CD14-positive monocyte (primary cell): Measurements from ENCODE around the gene TEAD1. TPM values are rescaled to one million over a fixed set of nuclear protein-coding genes. Genes with fewer than 3 reads are reported as not detected.

Experiments used
- DNase-seq, 3 donors: peaks; one replicate each; pipeline ENCODE4 v3.0.0-alpha.2; 2011 to 2022
- H2AFZ ChIP-seq: 2 replicates; pipeline ENCODE4 v1.6.0; 2012; ENCODE audit warnings: mild to moderate bottlenecking, low read depth, low read length, inconsistent platforms; ENCODE audit not compliant: insufficient read depth, poor library complexity, severe bottlenecking
- H3K27ac ChIP-seq, 2 donors: 1 replicate in 1 of 2; 2 replicates in 1 of 2; pipeline ENCODE4 v1.5.1; 2012 to 2013; ENCODE audit warnings: low read length in 2 of 2, control low read depth in 1 of 2, inconsistent platforms in 1 of 2, low read depth in 1 of 2, mild to moderate bottlenecking in 1 of 2
- H3K27me3 ChIP-seq, 2 donors: one replicate each; pipeline versions ENCODE4 v1.6.0 to v1.6.1; 2011 to 2013; ENCODE audit warnings: low read length in 2 of 2; ENCODE audit not compliant: control insufficient read depth in 2 of 2, insufficient read depth in 2 of 2
- H3K36me3 ChIP-seq, 2 donors: replicated peaks in 1 of 2; 1 replicate in 1 of 2; 2 replicates in 1 of 2; pipeline versions ENCODE4 v1.5.1 to v1.6.1; 2012 to 2013; ENCODE audit warnings: low read length in 2 of 2, control low read depth in 1 of 2, inconsistent platforms in 1 of 2, mild to moderate bottlenecking in 1 of 2; ENCODE audit not compliant: insufficient read depth in 2 of 2, control insufficient read depth in 1 of 2
- H3K4me1 ChIP-seq, 2 donors: 1 replicate in 1 of 2; 2 replicates in 1 of 2; pipeline versions ENCODE4 v1.5.1 to v1.6.1; 2012 to 2013; ENCODE audit warnings: low read length in 2 of 2, control low read depth in 1 of 2, inconsistent platforms in 1 of 2, mild to moderate bottlenecking in 1 of 2, moderate library complexity in 1 of 2; ENCODE audit not compliant: insufficient read depth in 2 of 2, control insufficient read depth in 1 of 2
- H3K4me2 ChIP-seq: replicated peaks from 2 replicates; pipeline ENCODE3; 2012; ENCODE audit warnings: low read length, moderate library complexity, mild to moderate bottlenecking; ENCODE audit not compliant: poor library complexity, severe bottlenecking; ENCODE audit errors: extremely low read depth
- H3K4me3 ChIP-seq, 3 experiments: fragments of 200-600 bp in 1 of 3; sonication (generic) in 1 of 3; replicated peaks in 1 of 3; 1 replicate in 2 of 3; 2 replicates in 1 of 3; pipeline ENCODE4 v1.5.1; 2011 to 2013; ENCODE audit warnings: low read length in 3 of 3, mild to moderate bottlenecking in 3 of 3, control low read depth in 2 of 3, low read depth in 2 of 3, inconsistent platforms in 1 of 3, moderate library complexity in 1 of 3
- H3K79me2 ChIP-seq: 2 replicates; pipeline ENCODE4 v1.6.0; 2012; ENCODE audit warnings: mild to moderate bottlenecking, control low read depth, inconsistent platforms, low read length, moderate library complexity; ENCODE audit not compliant: insufficient read depth
- H3K9ac ChIP-seq: 2 replicates; pipeline ENCODE4 v1.6.0; 2017; ENCODE audit warnings: low read length, mild to moderate bottlenecking; ENCODE audit not compliant: insufficient read depth, poor library complexity, severe bottlenecking
- H3K9me3 ChIP-seq, 2 donors: replicated peaks in 1 of 2; 1 replicate in 1 of 2; 2 replicates in 1 of 2; pipeline versions ENCODE4 v1.5.1 to v1.6.1; 2012 to 2013; ENCODE audit warnings: low read length in 2 of 2, control low read depth in 1 of 2; ENCODE audit not compliant: control insufficient read depth in 1 of 2, insufficient read depth in 1 of 2
- H4K20me1 ChIP-seq: 2 replicates; pipeline ENCODE4 v1.6.0; 2012; ENCODE audit warnings: mild to moderate bottlenecking, low read length, control low read depth, moderate library complexity; ENCODE audit not compliant: insufficient read depth
- H3K27ac Mint-ChIP-seq, 7 donors: one replicate each; pipeline ENCODE4 v1.8.0; 2020; ENCODE audit warnings: mild to moderate bottlenecking in 7 of 7, mixed read lengths in 7 of 7, moderate library complexity in 6 of 7, inconsistent platforms in 2 of 7
- H3K27me3 Mint-ChIP-seq, 3 donors: one replicate each; pipeline ENCODE4 v1.8.0; 2021 to 2022; ENCODE audit warnings: low read depth in 3 of 3, mild to moderate bottlenecking in 3 of 3, mixed read lengths in 3 of 3, moderate library complexity in 3 of 3, inconsistent platforms in 1 of 3
- H3K36me3 Mint-ChIP-seq, 2 donors: one replicate each; pipeline ENCODE4 v1.8.0; 2020; ENCODE audit warnings: mixed read lengths in 2 of 2, inconsistent platforms in 1 of 2, mild to moderate bottlenecking in 1 of 2
- H3K4me1 Mint-ChIP-seq: one replicate; pipeline ENCODE4 v1.8.0; 2020; ENCODE audit warnings: mild to moderate bottlenecking, mixed read lengths
- H3K4me3 Mint-ChIP-seq, 2 donors: one replicate each; pipeline ENCODE4 v1.8.0; 2020; ENCODE audit warnings: mild to moderate bottlenecking in 2 of 2, mixed read lengths in 2 of 2, moderate library complexity in 1 of 2
- H3K9me3 Mint-ChIP-seq, 7 donors: one replicate each; pipeline ENCODE4 v1.8.0; 2020 to 2022; ENCODE audit warnings: mixed read lengths in 7 of 7, mild to moderate bottlenecking in 6 of 7, moderate library complexity in 6 of 7, inconsistent platforms in 2 of 7
- WGBS: methylation state at CpG from one replicate; pipeline ENCODE4 v1.1.5; 2013; ENCODE audit warnings: missing lambda C conversion rate; ENCODE audit not compliant: insufficient coverage; 5-methylcytosine and 5-hydroxymethylcytosine counted together
- intact Hi-C, 2 donors: fragments of 100-400 bp; cut with micrococcal nuclease; formaldehyde crosslinking; loops; one replicate each; pipeline versions ENCODE4 v1.15.0 to v1.15.1; 2023
- polyA plus RNA-seq, 3 donors: library from polyadenylated mRNA; depleted of rRNA in 1 of 3; unstranded in 2 of 3; stranded (reverse) in 1 of 3; fragments of 300-500 nt in 2 of 3; fragments of >200 nt in 1 of 3; fragmentation: Illumina TruSeq in 2 of 3; gene quantifications; 1 replicate in 2 of 3; 2 replicates in 1 of 3; pipeline ENCODE4 v1.2.3, GENCODE V29; 2012 to 2021
- TF ChIP-seq, protein P1 (sequence below): fragments of 200-600 bp; IDR thresholded peaks from one replicate; pipeline ENCODE4 v1.8.0; 2022; ENCODE audit warnings: antibody characterized with exemption, mild to moderate bottlenecking

The TEAD1 gene
- polyA plus RNA-seq, 3 donors: not detected

DNA sequence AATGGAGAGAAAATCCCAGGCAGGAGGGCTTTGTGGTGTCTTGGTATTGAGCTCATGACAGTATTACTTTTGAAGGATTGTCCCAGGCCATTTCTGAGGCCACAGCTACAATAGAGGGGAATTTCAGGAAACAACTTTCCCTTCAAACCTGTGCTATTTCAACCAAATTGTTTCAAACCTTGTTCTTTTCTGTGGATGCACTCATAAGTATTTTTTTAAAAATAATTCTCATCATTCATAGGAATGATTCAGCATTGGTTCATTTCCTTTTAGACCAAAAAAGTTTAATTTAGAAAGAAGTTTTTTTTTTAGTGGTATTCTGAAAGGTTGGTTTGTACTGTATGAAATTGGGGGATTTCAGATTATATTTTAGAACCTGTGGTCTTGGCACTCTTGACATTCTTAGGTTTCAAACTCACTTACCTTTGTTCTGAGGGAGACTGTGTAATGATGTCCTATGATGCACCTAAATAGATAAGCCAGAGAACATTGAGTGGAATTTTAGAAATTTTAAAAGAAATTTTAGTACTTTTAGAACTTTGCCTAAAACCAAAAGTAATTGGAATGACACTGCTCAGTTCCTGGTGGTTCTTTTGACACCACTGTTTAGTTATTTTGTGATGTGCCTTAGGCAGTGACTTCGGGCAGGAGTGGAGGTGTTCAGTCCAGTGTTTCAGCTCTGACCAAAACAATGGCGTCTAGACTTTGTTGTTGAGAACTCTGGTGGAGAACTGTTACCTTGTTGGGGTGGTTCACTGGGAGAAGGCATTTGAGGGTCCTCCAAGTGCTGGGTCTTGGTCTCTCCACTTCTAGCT lies 12.2 kb downstream of the TEAD1 start:
- TF ChIP-seq, protein P1, sequence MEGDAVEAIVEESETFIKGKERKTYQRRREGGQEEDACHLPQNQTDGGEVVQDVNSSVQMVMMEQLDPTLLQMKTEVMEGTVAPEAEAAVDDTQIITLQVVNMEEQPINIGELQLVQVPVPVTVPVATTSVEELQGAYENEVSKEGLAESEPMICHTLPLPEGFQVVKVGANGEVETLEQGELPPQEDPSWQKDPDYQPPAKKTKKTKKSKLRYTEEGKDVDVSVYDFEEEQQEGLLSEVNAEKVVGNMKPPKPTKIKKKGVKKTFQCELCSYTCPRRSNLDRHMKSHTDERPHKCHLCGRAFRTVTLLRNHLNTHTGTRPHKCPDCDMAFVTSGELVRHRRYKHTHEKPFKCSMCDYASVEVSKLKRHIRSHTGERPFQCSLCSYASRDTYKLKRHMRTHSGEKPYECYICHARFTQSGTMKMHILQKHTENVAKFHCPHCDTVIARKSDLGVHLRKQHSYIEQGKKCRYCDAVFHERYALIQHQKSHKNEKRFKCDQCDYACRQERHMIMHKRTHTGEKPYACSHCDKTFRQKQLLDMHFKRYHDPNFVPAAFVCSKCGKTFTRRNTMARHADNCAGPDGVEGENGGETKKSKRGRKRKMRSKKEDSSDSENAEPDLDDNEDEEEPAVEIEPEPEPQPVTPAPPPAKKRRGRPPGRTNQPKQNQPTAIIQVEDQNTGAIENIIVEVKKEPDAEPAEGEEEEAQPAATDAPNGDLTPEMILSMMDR: no peak
- no peak overlapping the region for H2AFZ ChIP-seq
- no peaks in the 10 kb centered on the region for H3K36me3 ChIP-seq
- no peak overlapping the region for H3K9ac ChIP-seq
- H3K79me2 ChIP-seq: no peaks in the 10 kb centered on the region
- no peak overlapping the region for H3K4me2 ChIP-seq
- peak overlapping the region in 1 of 2 donors; percentile 16 for H3K4me3 Mint-ChIP-seq
- peaks cover 46% of the 10 kb centered on the region in 2 donors for H3K27me3 ChIP-seq
- H3K4me1 Mint-ChIP-seq: no peaks in the 10 kb centered on the region
- peaks cover 27 to 71% (median 47%) of the 10 kb centered on the region in 3 donors for H3K27me3 Mint-ChIP-seq
- H3K36me3 Mint-ChIP-seq: no peaks in the 10 kb centered on the region
- intact Hi-C loops: no loop called here
- no peak overlapping the region for H3K4me3 ChIP-seq
- H3K9me3 Mint-ChIP-seq: peaks cover 0 to 6% (median 1%) of the 10 kb centered on the region in 7 donors
- no peak for DNase-seq
- H3K27ac ChIP-seq: no peak overlapping the region
- no peaks in the 10 kb centered on the region for H3K4me1 ChIP-seq
- H3K27ac Mint-ChIP-seq: no peak overlapping the region
- no peaks in the 10 kb centered on the region for H4K20me1 ChIP-seq
- 90% methylated on average over 2 of the region's 2 CpGs for WGBS
- H3K9me3 ChIP-seq: no peaks in the 10 kb centered on the region

DNA sequence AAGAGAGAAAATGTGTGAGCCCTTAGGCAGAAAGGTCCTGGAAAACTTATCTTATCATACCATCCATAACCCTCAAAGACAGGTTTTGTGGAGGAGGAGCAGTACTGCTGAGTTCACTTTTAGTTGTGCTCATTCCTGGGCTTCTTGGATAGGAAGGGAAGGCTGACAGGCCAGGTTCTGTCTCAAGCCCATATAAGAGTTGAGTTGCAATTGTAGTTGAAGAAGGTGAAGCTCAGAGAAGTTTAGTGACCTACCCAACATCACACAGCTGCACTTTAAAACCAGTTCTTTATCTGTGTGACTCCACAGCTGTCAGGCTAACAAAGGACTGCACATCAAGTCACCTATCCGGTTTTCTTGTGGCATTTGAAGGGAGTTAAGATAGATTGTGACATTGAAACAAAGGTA lies 13.0 kb downstream of the TEAD1 start:
- intact Hi-C loops: no loop called here

More for the DNA sequence above, 13.0 kb downstream of the TEAD1 start:
- H3K9me3 Mint-ChIP-seq: peaks cover 0 to 6% (median 0%) of the 10 kb centered on the region in 7 donors
- Histone ChIP-seq H3K27me3 (peaks cover 44 to 45% of the 10 kb centered on the region in 2 donors), H2AFZ (no peak overlapping the region), H3K9ac (no peak overlapping the region), H3K9me3 (no peaks in the 10 kb centered on the region), H3K79me2 (no peaks in the 10 kb centered on the region), H3K4me1 (no peaks in the 10 kb centered on the region), H3K4me2 (no peak overlapping the region), H3K4me3 (no peak overlapping the region), H4K20me1 (no peaks in the 10 kb centered on the region), H3K27ac (no peak overlapping the region), H3K36me3 (no peaks in the 10 kb centered on the region)
- no peak overlapping the region for H3K27ac Mint-ChIP-seq
- no peak for DNase-seq
- H3K27me3 Mint-ChIP-seq: peaks cover 23 to 66% (median 40%) of the 10 kb centered on the region in 3 donors
- no peak overlapping the region for H3K4me3 Mint-ChIP-seq
- WGBS: no CpG with 5 or more reads among the region's 1 CpG
- no peaks in the 10 kb centered on the region for H3K4me1 Mint-ChIP-seq
- H3K36me3 Mint-ChIP-seq: no peaks in the 10 kb centered on the region
- TF ChIP-seq, protein P1: no peak
